Activated CD8-positive, alpha-beta T cell treated with anti-CD3 and anti-CD28 coated beads for 36 hours (primary cell): ENCODE measurements around the gene RNF217. TPM values are rescaled to one million over a fixed set of nuclear protein-coding genes. Genes with fewer than 3 reads are reported as not detected.
"Not testable (repeated sequence)": the region's sequence is repeated elsewhere in the genome, so short reads cannot be mapped to it uniquely, and the experiment has no call there.

Experiments used
- ATAC-seq: fragments of 200-7000 bp; cut with Tn5 transposase; one replicate; pipeline ENCODE4 v1.10.0; 2021; ENCODE audit warnings: mild to moderate bottlenecking, moderate library complexity
- CTCF ChIA-PET: fragments of 350-600 bp; sonication (Branson Sonifier 250); formaldehyde crosslinking; loops from one replicate; lab custom pipeline; 2021; ENCODE audit warnings: antibody characterized with exemption; lab: Charles Lee
- POLR2A ChIA-PET: fragments of 350-600 bp; sonication (Branson Sonifier 250); formaldehyde crosslinking; loops from one replicate; lab custom pipeline; 2021; ENCODE audit warnings: antibody characterized with exemption; lab: Charles Lee
- DNase-seq: peaks from one replicate; pipeline ENCODE4 v3.0.0-alpha.2; 2020
- H3K27ac Mint-ChIP-seq: one replicate; pipeline ENCODE4 v1.8.0; 2021; ENCODE audit warnings: mild to moderate bottlenecking, mixed read lengths
- H3K27me3 Mint-ChIP-seq: one replicate; pipeline ENCODE4 v1.8.0; 2021; ENCODE audit warnings: mixed read lengths
- H3K36me3 Mint-ChIP-seq: one replicate; pipeline ENCODE4 v1.8.0; 2021; ENCODE audit warnings: low read depth, mixed read lengths
- H3K4me1 Mint-ChIP-seq: one replicate; pipeline ENCODE4 v1.8.0; 2021; ENCODE audit warnings: low read depth, mixed read lengths
- H3K4me3 Mint-ChIP-seq: one replicate; pipeline ENCODE4 v1.8.0; 2021; ENCODE audit warnings: mild to moderate bottlenecking, moderate library complexity, mixed read lengths
- H3K9me3 Mint-ChIP-seq: one replicate; pipeline ENCODE4 v1.8.0; 2021; ENCODE audit warnings: mixed read lengths
- CTCF ChIP-seq: fragments of 200-600 bp; IDR thresholded peaks from one replicate; pipeline ENCODE4 v1.8.0; 2022; ENCODE audit warnings: antibody characterized with exemption, mild to moderate bottlenecking
- intact Hi-C: fragments of 100-400 bp; cut with micrococcal nuclease; formaldehyde crosslinking; loops from one replicate; pipeline ENCODE4 v1.10.0; 2022
- total RNA-seq, 2 experiments: library from RNA; stranded (reverse); gene quantifications; one replicate each; pipeline ENCODE4 v1.2.3, GENCODE V29; 2021

The RNF217 gene
- total RNA-seq, 2 experiments from 2014 or later, result 0.07 to 0.09 TPM

- Mint-ChIP-seq H3K4me1 (no peaks in the 10 kb centered on the region), H3K27ac (no peak overlapping the region), H3K27me3 (peaks cover 7% of the 10 kb centered on the region), H3K36me3 (no peaks in the 10 kb centered on the region), H3K9me3 (no peaks in the 10 kb centered on the region), H3K4me3 (no peak overlapping the region)
- CTCF ChIA-PET, result interaction anchor here (1.2 to 1.9 kb wide), 2 partner anchors 9 to 253 kb away, joined by 3 to 8 read pairs; no protein-coding TSS in a partner anchor
- intact Hi-C loops, result no loop called here
- POLR2A ChIA-PET, result no interaction called here
- DNase-seq (no peak), ATAC-seq (no peak)
- no peak for TF ChIP-seq CTCF
These were observed 161.3 kb downstream of the RNF217 start for GRCh38 chr6:125123468-125124048.

DNA sequence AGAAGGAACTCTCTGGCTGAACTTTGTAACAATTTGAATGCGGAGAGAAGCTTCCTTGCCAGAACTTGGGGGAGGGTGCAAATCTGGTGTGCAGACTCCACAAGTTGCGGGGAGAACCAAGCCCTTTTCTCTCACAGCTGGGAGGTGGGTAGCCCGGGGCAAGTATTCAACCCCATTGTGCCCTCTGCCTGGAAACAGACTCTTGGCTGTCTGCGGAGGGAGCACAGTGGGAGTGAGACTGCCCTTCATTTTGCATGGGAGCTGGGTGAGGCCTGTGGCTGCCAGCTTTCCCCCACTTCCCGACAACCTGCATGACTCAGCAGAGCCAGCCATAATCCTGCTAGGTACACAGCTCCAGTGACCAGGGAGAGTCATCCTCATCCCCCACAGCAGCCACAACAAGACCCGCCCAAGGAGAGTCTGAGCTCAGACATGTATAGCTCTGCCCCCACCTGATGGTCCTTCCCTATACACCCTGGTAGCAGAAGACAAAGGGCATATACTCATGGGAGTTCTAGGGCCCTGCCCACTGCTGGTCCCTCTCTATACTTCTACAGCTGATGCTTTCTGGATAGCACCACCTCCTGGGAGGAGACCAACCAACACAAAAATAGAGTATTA lies 161.9 kb downstream of the RNF217 start:
- ATAC-seq, result no peak
- TF ChIP-seq CTCF, result no peak
- CTCF ChIA-PET, result interaction anchor here (1.2 to 1.9 kb wide), 2 partner anchors 10 to 254 kb away, joined by 3 to 8 read pairs; no protein-coding TSS in a partner anchor
- H3K36me3 Mint-ChIP-seq, result no peaks in the 10 kb centered on the region
- no peaks in the 10 kb centered on the region for H3K4me1 Mint-ChIP-seq
- DNase-seq, result no peak
- intact Hi-C loops, result no loop called here
- H3K4me3 Mint-ChIP-seq, result no peak overlapping the region
- POLR2A ChIA-PET, result no interaction called here
- peaks cover 7% of the 10 kb centered on the region for H3K27me3 Mint-ChIP-seq
- no peaks in the 10 kb centered on the region for H3K9me3 Mint-ChIP-seq
- H3K27ac Mint-ChIP-seq, result no peak overlapping the region

DNA sequence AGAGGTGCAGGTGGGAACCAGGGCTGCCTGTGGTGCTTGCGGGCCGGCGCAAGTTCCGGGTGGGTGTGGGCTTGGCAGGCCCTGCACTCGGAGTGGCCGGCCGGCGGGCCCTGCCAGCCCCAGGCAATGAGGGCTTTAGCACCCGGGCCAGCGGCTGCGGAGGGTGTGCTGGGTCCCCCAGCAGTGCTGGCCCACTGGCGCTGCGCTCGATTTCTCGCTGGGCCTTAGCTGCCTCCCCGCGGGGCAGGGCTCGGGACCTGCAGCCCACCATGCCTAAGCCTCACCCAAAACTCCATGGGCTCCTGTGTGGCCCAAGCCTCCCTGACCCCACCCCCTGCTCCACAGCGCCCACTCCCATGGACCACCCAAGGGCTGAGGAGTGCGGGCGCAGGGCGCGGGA lies 163.6 kb downstream of the RNF217 start:
- CTCF ChIA-PET, H3K27me3 Mint-ChIP-seq, H3K36me3 Mint-ChIP-seq, POLR2A ChIA-PET, DNase-seq, H3K4me3 Mint-ChIP-seq, H3K9me3 Mint-ChIP-seq, intact Hi-C loops, H3K4me1 Mint-ChIP-seq, ATAC-seq, H3K27ac Mint-ChIP-seq: not testable (repeated sequence)

DNA sequence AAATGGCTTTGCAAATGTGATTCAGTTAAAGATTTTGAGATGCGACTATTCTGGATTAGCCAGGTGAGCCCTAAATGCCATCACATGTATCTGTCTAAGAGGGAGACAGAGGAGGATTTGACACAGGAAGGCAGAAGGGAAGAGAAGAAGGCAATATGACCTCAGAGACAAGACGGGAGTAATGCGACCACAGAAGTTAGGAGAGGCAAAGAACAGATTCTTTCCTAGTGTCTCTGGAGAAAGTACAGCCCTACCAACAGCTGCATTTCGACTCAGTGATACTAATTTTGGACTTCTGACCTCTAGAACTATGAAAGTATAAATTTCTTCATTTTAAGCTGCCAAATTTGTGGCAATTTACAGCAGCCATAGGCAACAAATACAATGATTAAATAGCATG lies 167.1 kb downstream of the RNF217 start:
- DNase-seq (no peak), ATAC-seq (no peak)
- H3K27ac Mint-ChIP-seq, result no peak overlapping the region
- no peak for TF ChIP-seq CTCF
- H3K4me1 Mint-ChIP-seq, result no peaks in the 10 kb centered on the region
- CTCF ChIA-PET, result no interaction called here
- no peaks in the 10 kb centered on the region for H3K9me3 Mint-ChIP-seq
- intact Hi-C loops, result no loop called here
- no peaks in the 10 kb centered on the region for H3K36me3 Mint-ChIP-seq
- H3K4me3 Mint-ChIP-seq, result no peak overlapping the region
- POLR2A ChIA-PET, result no interaction called here
- H3K27me3 Mint-ChIP-seq, result peaks cover 7% of the 10 kb centered on the region

DNA sequence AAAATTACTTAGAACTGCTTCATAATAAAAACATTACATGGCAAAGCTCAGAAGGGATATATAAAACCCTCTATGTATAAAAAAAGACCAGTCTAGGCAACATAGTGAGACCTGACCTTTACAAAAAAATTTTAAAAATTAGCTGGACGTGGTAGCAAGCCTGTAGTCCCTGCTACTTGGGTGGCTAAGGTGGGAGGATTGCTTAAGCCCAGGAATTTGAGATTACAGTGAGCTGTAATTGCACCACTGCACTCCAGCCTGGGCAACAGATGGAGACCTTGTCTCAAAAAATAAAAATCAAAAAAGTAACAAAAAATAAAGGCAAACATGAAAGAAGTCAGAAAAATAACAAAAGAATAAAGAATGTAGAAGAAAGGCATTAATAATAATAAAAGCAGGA lies 169.8 kb downstream of the RNF217 start:
- Mint-ChIP-seq H3K9me3 (no peaks in the 10 kb centered on the region), H3K4me3 (no peak overlapping the region), H3K27ac (no peak overlapping the region), H3K4me1 (no peaks in the 10 kb centered on the region), H3K36me3 (no peaks in the 10 kb centered on the region), H3K27me3 (peaks cover 5% of the 10 kb centered on the region)
- CTCF ChIA-PET, result interaction anchor here (1.1 kb wide), 1 partner anchor 60 kb away, joined by 4 read pairs; no protein-coding TSS in a partner anchor
- TF ChIP-seq CTCF, result no peak
- intact Hi-C loops, result no loop called here
- no peak for ATAC-seq
- POLR2A ChIA-PET, result no interaction called here
- no peak for DNase-seq
